HepG2 (cell line): ENCODE measurements around the gene NLRP14. TPM values are rescaled to one million over a fixed set of nuclear protein-coding genes. Genes with fewer than 3 reads are reported as not detected.

Experiments used
- ASH2L ChIP-seq: fragments of 300-600, 200-600 bp; sonication (generic); IDR thresholded peaks from 2 replicates; pipeline ENCODE4 v1.7.0; 2017; ENCODE audit warnings: low read depth, mild to moderate bottlenecking, moderate library complexity, mixed read lengths, low read length; ENCODE audit not compliant: insufficient read length
- CBX1 ChIP-seq: IDR thresholded peaks from one replicate; pipeline ENCODE4 v1.6.1; 2016; ENCODE audit warnings: antibody characterized with exemption, low read depth
- HMGA1 ChIP-seq: sonication (generic); formaldehyde crosslinking; conservative IDR thresholded peaks from 2 replicates; pipeline ENCODE4 v1.4.0; 2020; ENCODE audit warnings: missing genetic modification reagents
- KDM2A ChIP-seq: sonication (generic); formaldehyde crosslinking; IDR thresholded peaks from 2 replicates; pipeline ENCODE4 v1.4.0; 2020; ENCODE audit warnings: low read depth, missing genetic modification reagents, borderline replicate concordance
- NR2F6 ChIP-seq, 2 experiments: IDR thresholded peaks; 2 replicates each; pipeline ENCODE4 v1.6.1; 2016; ENCODE audit warnings: antibody characterized with exemption in 1 of 2, mild to moderate bottlenecking in 1 of 2
- PRPF4 ChIP-seq: fragments of 200-400 bp; formaldehyde crosslinking; IDR thresholded peaks from 2 replicates; pipeline ENCODE4 v1.6.1; 2016; ENCODE audit warnings: low read length, low read depth; ENCODE audit not compliant: poor library complexity, severe bottlenecking
- SAP130 ChIP-seq: IDR thresholded peaks from 2 replicates; pipeline ENCODE4 v1.6.1; 2016; ENCODE audit warnings: low read depth
- TBX2 ChIP-seq: sonication (generic); formaldehyde crosslinking; IDR thresholded peaks from 2 replicates; pipeline ENCODE4 v1.5.0; 2020; ENCODE audit warnings: missing genetic modification reagents, mild to moderate bottlenecking, borderline replicate concordance
- ZNF17 ChIP-seq: sonication (generic); formaldehyde crosslinking; IDR thresholded peaks from 2 replicates; pipeline ENCODE4 v1.5.0; 2020; ENCODE audit warnings: mild to moderate bottlenecking, missing genetic modification reagents
- ZNF547 ChIP-seq: sonication (generic); formaldehyde crosslinking; IDR thresholded peaks from 2 replicates; pipeline ENCODE4 v1.5.1; 2020; ENCODE audit warnings: mild to moderate bottlenecking, missing genetic modification reagents
- ZNF556 ChIP-seq: sonication (generic); formaldehyde crosslinking; IDR thresholded peaks from 2 replicates; pipeline ENCODE4 v1.4.0; 2020; ENCODE audit warnings: mild to moderate bottlenecking, missing genetic modification reagents, borderline replicate concordance
- ZNF558 ChIP-seq: sonication (generic); formaldehyde crosslinking; IDR thresholded peaks from 2 replicates; pipeline ENCODE4 v1.9.0; 2022; ENCODE audit warnings: mild to moderate bottlenecking, missing genetic modification reagents, borderline replicate concordance
- ZSCAN31 ChIP-seq: sonication (generic); formaldehyde crosslinking; IDR thresholded peaks from 2 replicates; pipeline ENCODE4 v1.5.0; 2020; ENCODE audit warnings: low read depth, mild to moderate bottlenecking, missing genetic modification reagents
- polyA plus RNA-seq, 8 experiments: library from polyadenylated mRNA; depleted of rRNA in 3 of 8; stranded (reverse) in 7 of 8; unstranded in 1 of 8; fragments of >200 nt; fragmentation: Illumina TruSeq in 4 of 8; extraction: Trizol in 4 of 8; gene quantifications; 2 replicates each; pipeline versions ENCODE4 v1.2.1 to v1.2.3, GENCODE V29; 2011 to 2016; ENCODE audit warnings: low read depth in 4 of 8, missing spikeins in 1 of 8, mixed read lengths in 1 of 8; ENCODE audit not compliant: insufficient read depth in 1 of 8
- total RNA-seq, 5 experiments: library from RNA; depleted of rRNA; stranded (reverse); fragments of >200 nt; fragmentation: Illumina TruSeq; extraction: Trizol; gene quantifications; 2 replicates each; pipeline ENCODE4 v1.2.3, GENCODE V29; 2016; ENCODE audit warnings: low read depth in 1 of 5
- TF ChIP-seq, protein P1 (sequence below): sonication (generic); formaldehyde crosslinking; IDR thresholded peaks from 2 replicates; pipeline ENCODE4 v1.4.0; 2020; ENCODE audit warnings: missing genetic modification reagents
- TF ChIP-seq, protein P2 (sequence below): sonication (generic); formaldehyde crosslinking; IDR thresholded peaks from 2 replicates; pipeline ENCODE4 v1.5.1; 2020; ENCODE audit warnings: mild to moderate bottlenecking, missing genetic modification reagents, moderate library complexity
- TF ChIP-seq, protein P3 (sequence below): sonication (generic); formaldehyde crosslinking; IDR thresholded peaks from 2 replicates; pipeline ENCODE4 v1.4.0; 2020; ENCODE audit warnings: missing genetic modification reagents

The NLRP14 gene
- total and polyA plus RNA-seq, 2 of the 13 experiments (the other 11 are each of a cell fraction or from before 2014, with no cell fraction given) = not detected

DNA sequence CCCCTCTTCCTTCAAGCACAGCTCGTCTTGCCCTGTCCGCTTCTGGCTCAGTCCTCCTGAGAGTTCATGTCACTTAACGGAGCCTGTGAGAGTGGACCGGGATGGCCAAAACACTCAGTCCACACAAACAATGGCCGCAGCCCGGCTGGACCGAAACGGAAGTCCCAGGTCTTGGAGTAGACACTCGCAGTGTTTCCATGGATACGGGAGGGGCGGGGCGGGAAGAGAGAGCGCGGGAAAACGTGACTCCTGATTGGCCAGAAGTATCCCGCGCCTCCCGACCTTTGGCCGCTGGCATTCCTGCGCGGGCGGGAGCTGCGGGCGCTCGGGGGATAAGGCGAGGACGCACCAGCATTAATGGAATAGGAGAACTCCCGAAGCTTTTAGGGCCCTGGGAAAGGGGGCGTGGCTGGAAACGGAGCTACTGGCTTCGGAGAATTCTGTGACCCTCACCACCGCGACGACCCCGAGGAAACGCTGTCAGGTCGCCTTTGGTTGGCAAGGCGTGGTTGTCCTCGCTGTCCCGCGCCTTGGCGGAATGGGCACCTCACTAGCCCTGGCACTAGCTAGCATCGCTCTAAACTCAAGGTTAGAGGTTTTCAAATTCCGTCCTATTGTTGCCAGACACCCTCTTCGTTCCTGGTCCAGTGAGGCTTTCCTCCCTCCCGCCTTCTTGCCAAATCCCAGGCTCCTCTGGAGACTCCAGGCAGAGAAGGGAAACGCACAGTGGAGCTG is at the start of gene NLRP14, which contains the start of gene ZNF214 (continued):
- TF ChIP-seq, protein P1, sequence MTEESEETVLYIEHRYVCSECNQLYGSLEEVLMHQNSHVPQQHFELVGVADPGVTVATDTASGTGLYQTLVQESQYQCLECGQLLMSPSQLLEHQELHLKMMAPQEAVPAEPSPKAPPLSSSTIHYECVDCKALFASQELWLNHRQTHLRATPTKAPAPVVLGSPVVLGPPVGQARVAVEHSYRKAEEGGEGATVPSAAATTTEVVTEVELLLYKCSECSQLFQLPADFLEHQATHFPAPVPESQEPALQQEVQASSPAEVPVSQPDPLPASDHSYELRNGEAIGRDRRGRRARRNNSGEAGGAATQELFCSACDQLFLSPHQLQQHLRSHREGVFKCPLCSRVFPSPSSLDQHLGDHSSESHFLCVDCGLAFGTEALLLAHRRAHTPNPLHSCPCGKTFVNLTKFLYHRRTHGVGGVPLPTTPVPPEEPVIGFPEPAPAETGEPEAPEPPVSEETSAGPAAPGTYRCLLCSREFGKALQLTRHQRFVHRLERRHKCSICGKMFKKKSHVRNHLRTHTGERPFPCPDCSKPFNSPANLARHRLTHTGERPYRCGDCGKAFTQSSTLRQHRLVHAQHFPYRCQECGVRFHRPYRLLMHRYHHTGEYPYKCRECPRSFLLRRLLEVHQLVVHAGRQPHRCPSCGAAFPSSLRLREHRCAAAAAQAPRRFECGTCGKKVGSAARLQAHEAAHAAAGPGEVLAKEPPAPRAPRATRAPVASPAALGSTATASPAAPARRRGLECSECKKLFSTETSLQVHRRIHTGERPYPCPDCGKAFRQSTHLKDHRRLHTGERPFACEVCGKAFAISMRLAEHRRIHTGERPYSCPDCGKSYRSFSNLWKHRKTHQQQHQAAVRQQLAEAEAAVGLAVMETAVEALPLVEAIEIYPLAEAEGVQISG (CRISPR knock-in tag) = peak; percentile 60
- TF ChIP-seq HMGA1 (CRISPR knock-in tag) (no peak), TBX2 (CRISPR knock-in tag) (peak; percentile 38; the same call in 1 of the 2 replicates), ZNF547 (0 out of 2 replicates have a peak, but pooled peaks have one; percentile 35), PRPF4 (no peak), KDM2A (peak; percentile 37; the same call in 1 of the 2 replicates), ZNF558 (CRISPR knock-in tag) (no peak), ZNF17 (CRISPR knock-in tag) (no peak), ASH2L (peak; percentile 32), ZNF556 (CRISPR knock-in tag) (no peak), SAP130 (CRISPR knock-in tag) (peak; percentile 79), NR2F6 (IDR thresholded peaks at IDR 0.05) (peak; percentile 77), NR2F6 (CRISPR knock-in tag; IDR thresholded peaks at IDR 0.05) (peak; percentile 81), ZSCAN31 (CRISPR knock-in tag) (peak; percentile 70), CBX1 (peak; percentile 86)
- TF ChIP-seq, protein P2, sequence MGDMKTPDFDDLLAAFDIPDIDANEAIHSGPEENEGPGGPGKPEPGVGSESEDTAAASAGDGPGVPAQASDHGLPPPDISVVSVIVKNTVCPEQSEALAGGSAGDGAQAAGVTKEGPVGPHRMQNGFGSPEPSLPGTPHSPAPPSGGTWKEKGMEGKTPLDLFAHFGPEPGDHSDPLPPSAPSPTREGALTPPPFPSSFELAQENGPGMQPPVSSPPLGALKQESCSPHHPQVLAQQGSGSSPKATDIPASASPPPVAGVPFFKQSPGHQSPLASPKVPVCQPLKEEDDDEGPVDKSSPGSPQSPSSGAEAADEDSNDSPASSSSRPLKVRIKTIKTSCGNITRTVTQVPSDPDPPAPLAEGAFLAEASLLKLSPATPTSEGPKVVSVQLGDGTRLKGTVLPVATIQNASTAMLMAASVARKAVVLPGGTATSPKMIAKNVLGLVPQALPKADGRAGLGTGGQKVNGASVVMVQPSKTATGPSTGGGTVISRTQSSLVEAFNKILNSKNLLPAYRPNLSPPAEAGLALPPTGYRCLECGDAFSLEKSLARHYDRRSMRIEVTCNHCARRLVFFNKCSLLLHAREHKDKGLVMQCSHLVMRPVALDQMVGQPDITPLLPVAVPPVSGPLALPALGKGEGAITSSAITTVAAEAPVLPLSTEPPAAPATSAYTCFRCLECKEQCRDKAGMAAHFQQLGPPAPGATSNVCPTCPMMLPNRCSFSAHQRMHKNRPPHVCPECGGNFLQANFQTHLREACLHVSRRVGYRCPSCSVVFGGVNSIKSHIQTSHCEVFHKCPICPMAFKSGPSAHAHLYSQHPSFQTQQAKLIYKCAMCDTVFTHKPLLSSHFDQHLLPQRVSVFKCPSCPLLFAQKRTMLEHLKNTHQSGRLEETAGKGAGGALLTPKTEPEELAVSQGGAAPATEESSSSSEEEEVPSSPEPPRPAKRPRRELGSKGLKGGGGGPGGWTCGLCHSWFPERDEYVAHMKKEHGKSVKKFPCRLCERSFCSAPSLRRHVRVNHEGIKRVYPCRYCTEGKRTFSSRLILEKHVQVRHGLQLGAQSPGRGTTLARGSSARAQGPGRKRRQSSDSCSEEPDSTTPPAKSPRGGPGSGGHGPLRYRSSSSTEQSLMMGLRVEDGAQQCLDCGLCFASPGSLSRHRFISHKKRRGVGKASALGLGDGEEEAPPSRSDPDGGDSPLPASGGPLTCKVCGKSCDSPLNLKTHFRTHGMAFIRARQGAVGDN (CRISPR knock-in tag) = peak; percentile 86
- TF ChIP-seq, protein P3, sequence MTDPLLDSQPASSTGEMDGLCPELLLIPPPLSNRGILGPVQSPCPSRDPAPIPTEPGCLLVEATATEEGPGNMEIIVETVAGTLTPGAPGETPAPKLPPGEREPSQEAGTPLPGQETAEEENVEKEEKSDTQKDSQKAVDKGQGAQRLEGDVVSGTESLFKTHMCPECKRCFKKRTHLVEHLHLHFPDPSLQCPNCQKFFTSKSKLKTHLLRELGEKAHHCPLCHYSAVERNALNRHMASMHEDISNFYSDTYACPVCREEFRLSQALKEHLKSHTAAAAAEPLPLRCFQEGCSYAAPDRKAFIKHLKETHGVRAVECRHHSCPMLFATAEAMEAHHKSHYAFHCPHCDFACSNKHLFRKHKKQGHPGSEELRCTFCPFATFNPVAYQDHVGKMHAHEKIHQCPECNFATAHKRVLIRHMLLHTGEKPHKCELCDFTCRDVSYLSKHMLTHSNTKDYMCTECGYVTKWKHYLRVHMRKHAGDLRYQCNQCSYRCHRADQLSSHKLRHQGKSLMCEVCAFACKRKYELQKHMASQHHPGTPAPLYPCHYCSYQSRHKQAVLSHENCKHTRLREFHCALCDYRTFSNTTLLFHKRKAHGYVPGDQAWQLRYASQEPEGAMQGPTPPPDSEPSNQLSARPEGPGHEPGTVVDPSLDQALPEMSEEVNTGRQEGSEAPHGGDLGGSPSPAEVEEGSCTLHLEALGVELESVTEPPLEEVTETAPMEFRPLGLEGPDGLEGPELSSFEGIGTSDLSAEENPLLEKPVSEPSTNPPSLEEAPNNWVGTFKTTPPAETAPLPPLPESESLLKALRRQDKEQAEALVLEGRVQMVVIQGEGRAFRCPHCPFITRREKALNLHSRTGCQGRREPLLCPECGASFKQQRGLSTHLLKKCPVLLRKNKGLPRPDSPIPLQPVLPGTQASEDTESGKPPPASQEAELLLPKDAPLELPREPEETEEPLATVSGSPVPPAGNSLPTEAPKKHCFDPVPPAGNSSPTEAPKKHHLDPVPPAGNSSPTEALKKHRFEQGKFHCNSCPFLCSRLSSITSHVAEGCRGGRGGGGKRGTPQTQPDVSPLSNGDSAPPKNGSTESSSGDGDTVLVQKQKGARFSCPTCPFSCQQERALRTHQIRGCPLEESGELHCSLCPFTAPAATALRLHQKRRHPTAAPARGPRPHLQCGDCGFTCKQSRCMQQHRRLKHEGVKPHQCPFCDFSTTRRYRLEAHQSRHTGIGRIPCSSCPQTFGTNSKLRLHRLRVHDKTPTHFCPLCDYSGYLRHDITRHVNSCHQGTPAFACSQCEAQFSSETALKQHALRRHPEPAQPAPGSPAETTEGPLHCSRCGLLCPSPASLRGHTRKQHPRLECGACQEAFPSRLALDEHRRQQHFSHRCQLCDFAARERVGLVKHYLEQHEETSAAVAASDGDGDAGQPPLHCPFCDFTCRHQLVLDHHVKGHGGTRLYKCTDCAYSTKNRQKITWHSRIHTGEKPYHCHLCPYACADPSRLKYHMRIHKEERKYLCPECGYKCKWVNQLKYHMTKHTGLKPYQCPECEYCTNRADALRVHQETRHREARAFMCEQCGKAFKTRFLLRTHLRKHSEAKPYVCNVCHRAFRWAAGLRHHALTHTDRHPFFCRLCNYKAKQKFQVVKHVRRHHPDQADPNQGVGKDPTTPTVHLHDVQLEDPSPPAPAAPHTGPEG (CRISPR knock-in tag) = 0 out of 2 replicates have a peak, but pooled peaks have one; percentile 55
